A549 (cell line): Measurements from ENCODE around the gene VDR.

Experiments
- CHD2 ChIP-seq: fragments of 150-350 bp; IDR thresholded peaks from 2 replicates; pipeline ENCODE4 v1.6.1; 2014; ENCODE audit warnings: low read length; ENCODE audit not compliant: partially characterized antibody
- CHD4 ChIP-seq: fragments of 200-600 bp; sonication (generic); IDR thresholded peaks from 2 replicates; pipeline ENCODE4 v1.6.1; 2016; ENCODE audit warnings: antibody characterized with exemption, mild to moderate bottlenecking, borderline replicate concordance
- EHMT2 ChIP-seq: fragments of 200-600 bp; sonication (generic); IDR thresholded peaks from 2 replicates; pipeline ENCODE4 v1.6.1; 2016; ENCODE audit warnings: antibody characterized with exemption, low read depth, mild to moderate bottlenecking, moderate library complexity
- EP300 ChIP-seq, 2 experiments: fragments of >200 bp; sonication (Bioruptor Twin); formaldehyde crosslinking; IDR thresholded peaks; 2 replicates in 1 of 2; 3 replicates in 1 of 2; pipeline ENCODE4 v1.6.1; 2016 to 2017
- HOXA7 ChIP-seq: fragments of 250-450 bp; sonication (Bioruptor Pico); IDR thresholded peaks from 2 replicates; pipeline ENCODE4 v1.5.0; 2020; ENCODE audit warnings: mild to moderate bottlenecking, moderate library complexity
- MAFK ChIP-seq: fragments of 450-650 bp; IDR thresholded peaks from 2 replicates; pipeline ENCODE4 v1.6.1; 2014; ENCODE audit not compliant: partially characterized antibody
- PHF8 ChIP-seq: fragments of 200-600 bp; sonication (generic); IDR thresholded peaks from 2 replicates; pipeline ENCODE4 v1.6.1; 2016; ENCODE audit warnings: low read depth, mild to moderate bottlenecking, antibody characterized with exemption, moderate library complexity, borderline replicate concordance
- POLR2A ChIP-seq: IDR thresholded peaks from 2 replicates; pipeline ENCODE4 v1.6.1; 2012; ENCODE audit warnings: mild to moderate bottlenecking, low read length
- POLR2AphosphoS2 ChIP-seq: conservative IDR thresholded peaks from 2 replicates; pipeline ENCODE4 v1.6.1; 2012; ENCODE audit warnings: low read length, improper control_type of control experiment, inconsistent platforms
- SMC3 ChIP-seq: fragments of >200 bp; sonication (Bioruptor Twin); formaldehyde crosslinking; IDR thresholded peaks from 3 replicates; pipeline ENCODE4 v1.6.1; 2018; ENCODE audit warnings: inconsistent platforms
- SREBF2 ChIP-seq: fragments of 450-650 bp; IDR thresholded peaks from 2 replicates; pipeline ENCODE4 v1.6.1; 2014; ENCODE audit warnings: mild to moderate bottlenecking, moderate library complexity
- ZFP36 ChIP-seq: fragments of 450-650 bp; IDR thresholded peaks from 2 replicates; pipeline ENCODE4 v1.6.1; 2014; ENCODE audit warnings: borderline replicate concordance; ENCODE audit not compliant: partially characterized antibody
- TF ChIP-seq, protein P1 (sequence below): fragments of >200 bp; sonication (Bioruptor Twin); formaldehyde crosslinking; IDR thresholded peaks from 3 replicates; pipeline ENCODE4 v1.5.1; 2016
- TF ChIP-seq, protein P2 (sequence below): fragments of 450-650 bp; IDR thresholded peaks from 2 replicates; pipeline ENCODE4 v1.6.1; 2014; ENCODE audit warnings: antibody characterized with exemption

DNA sequence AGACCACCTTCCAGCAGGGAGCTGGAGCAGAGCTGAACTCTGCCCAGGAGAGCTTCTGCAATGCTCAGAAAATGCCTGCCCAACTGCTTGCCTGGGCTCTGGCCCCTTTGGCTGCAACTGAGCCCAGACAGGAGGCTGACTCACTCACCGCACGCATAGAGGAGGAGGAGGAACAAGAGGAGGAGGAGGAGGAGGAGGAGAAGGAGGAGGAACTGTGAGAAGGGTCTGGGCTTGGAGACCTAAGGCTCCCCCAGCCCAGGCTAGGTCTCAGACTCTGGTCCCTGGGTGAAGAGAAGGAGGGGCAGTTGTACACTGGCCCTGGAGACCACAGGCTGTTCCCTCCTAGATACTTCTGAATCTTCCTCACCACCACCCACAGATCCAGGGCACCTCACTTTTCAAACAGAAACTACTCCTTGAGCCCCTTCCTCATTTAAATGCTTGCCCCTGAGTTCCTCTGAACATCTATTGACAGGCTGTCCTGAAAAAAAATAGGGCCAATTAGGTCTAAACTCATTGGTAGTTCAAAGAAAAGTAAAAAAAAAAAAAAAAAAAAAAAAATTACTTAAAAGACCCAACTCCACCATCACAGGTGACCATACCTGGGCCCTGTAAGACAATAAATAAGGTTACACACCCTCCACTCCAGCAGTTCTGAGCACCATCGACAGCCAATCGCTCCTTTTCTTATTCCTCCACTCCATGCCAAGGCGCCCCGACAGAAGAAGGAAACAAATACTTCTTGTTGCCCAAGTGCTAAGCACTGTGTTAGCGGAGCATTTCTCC is 674 bp downstream of the VDR start:
- TF ChIP-seq POLR2A = no peak
- TF ChIP-seq, protein P1, sequence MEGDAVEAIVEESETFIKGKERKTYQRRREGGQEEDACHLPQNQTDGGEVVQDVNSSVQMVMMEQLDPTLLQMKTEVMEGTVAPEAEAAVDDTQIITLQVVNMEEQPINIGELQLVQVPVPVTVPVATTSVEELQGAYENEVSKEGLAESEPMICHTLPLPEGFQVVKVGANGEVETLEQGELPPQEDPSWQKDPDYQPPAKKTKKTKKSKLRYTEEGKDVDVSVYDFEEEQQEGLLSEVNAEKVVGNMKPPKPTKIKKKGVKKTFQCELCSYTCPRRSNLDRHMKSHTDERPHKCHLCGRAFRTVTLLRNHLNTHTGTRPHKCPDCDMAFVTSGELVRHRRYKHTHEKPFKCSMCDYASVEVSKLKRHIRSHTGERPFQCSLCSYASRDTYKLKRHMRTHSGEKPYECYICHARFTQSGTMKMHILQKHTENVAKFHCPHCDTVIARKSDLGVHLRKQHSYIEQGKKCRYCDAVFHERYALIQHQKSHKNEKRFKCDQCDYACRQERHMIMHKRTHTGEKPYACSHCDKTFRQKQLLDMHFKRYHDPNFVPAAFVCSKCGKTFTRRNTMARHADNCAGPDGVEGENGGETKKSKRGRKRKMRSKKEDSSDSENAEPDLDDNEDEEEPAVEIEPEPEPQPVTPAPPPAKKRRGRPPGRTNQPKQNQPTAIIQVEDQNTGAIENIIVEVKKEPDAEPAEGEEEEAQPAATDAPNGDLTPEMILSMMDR = no peak
- no peak for TF ChIP-seq EP300 (IDR thresholded peaks at IDR 0.05)
- no peak for TF ChIP-seq ZFP36
- TF ChIP-seq, protein P2, sequence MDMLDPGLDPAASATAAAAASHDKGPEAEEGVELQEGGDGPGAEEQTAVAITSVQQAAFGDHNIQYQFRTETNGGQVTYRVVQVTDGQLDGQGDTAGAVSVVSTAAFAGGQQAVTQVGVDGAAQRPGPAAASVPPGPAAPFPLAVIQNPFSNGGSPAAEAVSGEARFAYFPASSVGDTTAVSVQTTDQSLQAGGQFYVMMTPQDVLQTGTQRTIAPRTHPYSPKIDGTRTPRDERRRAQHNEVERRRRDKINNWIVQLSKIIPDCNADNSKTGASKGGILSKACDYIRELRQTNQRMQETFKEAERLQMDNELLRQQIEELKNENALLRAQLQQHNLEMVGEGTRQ = no peak
- no peak for TF ChIP-seq SREBF2
- TF ChIP-seq MAFK = no peak
- TF ChIP-seq EHMT2 = no peak
- no peak for TF ChIP-seq HOXA7
- TF ChIP-seq POLR2AphosphoS2 = no peak
- no peak for TF ChIP-seq CHD2
- TF ChIP-seq PHF8 = no peak
- no peak for TF ChIP-seq SMC3
- no peak for TF ChIP-seq CHD4
